Gastroesophageal sphincter (tissue), 4 donors: ENCODE results near the gene TMEM150C. TPM values are rescaled to one million over a fixed set of nuclear protein-coding genes. Genes with fewer than 3 reads are reported as not detected.

Source experiments
- ATAC-seq: fragments of 150-250 bp; one replicate; pipeline ENCODE4 v1.9.1; 2016; ENCODE audit warnings: mild to moderate bottlenecking, moderate library complexity
- H3K27ac ChIP-seq, 4 donors: fragments of 200-600 bp; sonication (generic) in 3 of 4; 1 replicate in 3 of 4; 2 replicates in 1 of 4; pipeline ENCODE4 v1.5.1; 2016 to 2019
- H3K27me3 ChIP-seq: fragments of 200-600 bp; sonication (generic); one replicate; pipeline ENCODE4 v1.5.1; 2019
- H3K36me3 ChIP-seq, 2 donors: fragments of 200-600 bp; sonication (generic); one replicate each; pipeline ENCODE4 v1.5.1; 2019; ENCODE audit warnings: control low read depth in 1 of 2
- H3K4me1 ChIP-seq, 3 donors: fragments of 200-600 bp; sonication (generic); 1 replicate in 2 of 3; 2 replicates in 1 of 3; pipeline ENCODE4 v1.5.1; 2016 to 2019; ENCODE audit warnings: control low read depth in 2 of 3
- H3K4me3 ChIP-seq, 2 donors: fragments of 200-600 bp; sonication (generic); one replicate each; pipeline ENCODE4 v1.5.1; 2019; ENCODE audit warnings: mild to moderate bottlenecking in 1 of 2, moderate library complexity in 1 of 2
- H3K9me3 ChIP-seq, 3 donors: fragments of 200-600 bp; sonication (generic); one replicate each; pipeline ENCODE4 v1.5.1; 2017 to 2019; ENCODE audit warnings: control low read depth in 2 of 3
- CTCF ChIP-seq, 4 experiments: fragments of 200-600 bp in 2 of 4; fragments of 450-650 bp in 2 of 4; sonication (generic) in 1 of 4; IDR thresholded peaks; one replicate each; pipeline ENCODE4 v1.5.1; 2017 to 2019; ENCODE audit warnings: antibody characterized with exemption in 4 of 4, mild to moderate bottlenecking in 2 of 4, moderate library complexity in 2 of 4
- EP300 ChIP-seq: sonication (generic); formaldehyde crosslinking; IDR thresholded peaks from one replicate; pipeline ENCODE4 v1.6.1; 2017; ENCODE audit warnings: antibody characterized with exemption, mild to moderate bottlenecking
- POLR2A ChIP-seq, 2 donors: fragments of 450-650 bp; IDR thresholded peaks; one replicate each; pipeline ENCODE4 v1.6.1; 2017; ENCODE audit warnings: antibody characterized with exemption in 2 of 2, mild to moderate bottlenecking in 2 of 2, moderate library complexity in 1 of 2
- POLR2AphosphoS5 ChIP-seq: sonication (generic); formaldehyde crosslinking; IDR thresholded peaks from one replicate; pipeline ENCODE4 v1.6.1; 2017; ENCODE audit warnings: antibody characterized with exemption
- WGBS, 2 donors: methylation state at CpG; one replicate each; pipeline ENCODE4 v1.1.5; 2018; ENCODE audit warnings: low coverage in 1 of 2; 5-methylcytosine and 5-hydroxymethylcytosine counted together
- total RNA-seq, 4 donors: library from RNA; depleted of rRNA; stranded (reverse); fragments of >200 nt; gene quantifications; one replicate each; pipeline ENCODE4 v1.1.0, GENCODE V29; 2016

TMEM150C gene
- total RNA-seq, 4 donors from 2014 or later = 3.5 to 10.0 (median 4.8) TPM

DNA sequence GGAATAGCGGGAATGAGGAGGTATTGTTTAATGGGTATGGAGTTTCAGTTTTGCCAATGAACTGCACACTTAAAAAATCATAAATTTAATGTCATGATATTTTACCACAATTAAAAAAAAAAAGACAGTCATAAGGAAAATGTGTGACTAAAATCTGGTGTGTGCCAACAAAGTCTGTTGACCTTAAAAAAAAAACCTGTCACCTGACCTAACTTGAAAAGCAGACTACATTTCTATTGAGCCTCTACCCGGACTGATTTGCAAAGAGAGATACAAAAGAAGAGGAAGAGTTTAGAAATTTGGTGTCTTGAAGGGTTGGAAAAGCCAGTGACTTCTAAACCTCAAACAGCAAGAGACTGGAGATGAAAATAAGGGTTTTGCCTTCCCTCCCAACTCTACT lies 48.4 kb downstream of the TMEM150C start:
- H3K36me3 ChIP-seq = no peaks in the 10 kb centered on the region
- H3K27ac ChIP-seq = no peak overlapping the region
- H3K4me1 ChIP-seq = no peaks in the 10 kb centered on the region
- 77 to 94% methylated on average over 2 of the region's 2 CpGs for WGBS, 2 donors
- no peaks in the 10 kb centered on the region for H3K27me3 ChIP-seq
- ATAC-seq = no peak
- no peak overlapping the region for H3K4me3 ChIP-seq
- H3K9me3 ChIP-seq = no peaks in the 10 kb centered on the region
- TF ChIP-seq EP300 (no peak), CTCF (IDR thresholded peaks at IDR 0.05) (no peak), POLR2A (IDR thresholded peaks at IDR 0.05) (no peak), POLR2AphosphoS5 (no peak)

DNA sequence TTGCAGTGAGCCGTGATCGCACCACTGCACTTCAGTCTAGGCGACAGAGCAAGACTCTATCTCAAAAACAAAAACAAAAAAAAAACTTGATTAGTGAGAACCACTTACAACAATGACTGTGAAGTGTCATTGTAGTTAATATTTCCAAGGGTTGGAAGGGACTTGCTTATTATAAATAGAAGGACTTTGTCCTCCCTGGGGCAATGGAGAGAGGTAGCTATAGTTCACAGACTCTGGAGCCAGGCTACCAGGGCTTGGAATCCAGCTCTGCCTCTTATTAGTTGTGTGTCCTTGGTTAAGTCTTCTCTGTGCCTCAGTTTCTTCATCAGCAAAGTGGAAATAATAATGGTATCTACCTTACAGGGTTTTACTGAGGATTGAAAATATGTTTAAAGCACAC lies 51.6 kb downstream of the TMEM150C start:
- no peak for TF ChIP-seq POLR2A (IDR thresholded peaks at IDR 0.05)
- no peak for TF ChIP-seq EP300
- no peak for TF ChIP-seq CTCF (IDR thresholded peaks at IDR 0.05)
- TF ChIP-seq POLR2AphosphoS5 = no peak
- H3K4me1 ChIP-seq = no peaks in the 10 kb centered on the region
- no peaks in the 10 kb centered on the region for H3K36me3 ChIP-seq
- H3K9me3 ChIP-seq = no peaks in the 10 kb centered on the region
- 100% methylated on average over 3 of the region's 3 CpGs; no CpG with 5 or more reads in 1 of the 2 donors for WGBS, 2 donors
- H3K27me3 ChIP-seq = no peaks in the 10 kb centered on the region
- no peak overlapping the region for H3K27ac ChIP-seq
- ATAC-seq = no peak
- H3K4me3 ChIP-seq = no peak overlapping the region

DNA sequence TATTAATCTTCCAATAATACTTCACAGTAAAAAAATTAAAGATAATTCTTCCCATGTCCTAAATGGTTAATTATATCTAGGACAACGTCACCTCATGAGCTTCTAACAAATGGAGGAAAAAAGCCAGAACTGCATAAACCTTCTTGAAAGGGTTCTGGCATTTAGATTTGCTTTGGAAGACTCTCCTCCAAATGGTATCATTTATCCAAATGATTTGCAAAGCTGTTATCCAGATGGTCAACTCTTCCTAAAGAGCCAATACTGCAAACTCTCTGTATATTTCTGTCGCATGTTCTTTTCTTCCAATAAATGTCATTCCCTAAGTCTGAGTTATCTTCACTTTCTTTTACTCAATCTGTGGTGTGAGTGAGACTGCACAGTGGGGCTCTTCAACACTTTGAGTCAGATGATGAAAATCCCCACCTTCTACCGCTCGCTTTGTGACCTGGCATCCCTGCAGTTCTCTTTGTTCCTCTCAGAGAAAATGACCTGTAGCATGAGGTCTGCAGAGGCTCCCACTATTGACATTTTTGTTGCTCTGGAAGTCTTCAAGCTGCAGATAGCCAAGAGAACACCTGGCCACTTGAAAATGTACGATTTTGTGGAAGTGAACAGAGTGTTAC lies 52.9 kb downstream of the TMEM150C start:
- Histone ChIP-seq H3K9me3 (no peaks in the 10 kb centered on the region), H3K36me3 (no peaks in the 10 kb centered on the region), H3K27ac (no peak overlapping the region), H3K27me3 (no peaks in the 10 kb centered on the region), H3K4me3 (no peak overlapping the region), H3K4me1 (no peaks in the 10 kb centered on the region)
- no peak for TF ChIP-seq EP300
- TF ChIP-seq CTCF (IDR thresholded peaks at IDR 0.05) = no peak
- TF ChIP-seq POLR2A (IDR thresholded peaks at IDR 0.05) = no peak
- no peak for TF ChIP-seq POLR2AphosphoS5
- ATAC-seq = no peak
- 36 to 45% methylated on average over 4 to 5 of the region's 5 CpGs for WGBS, 2 donors

DNA sequence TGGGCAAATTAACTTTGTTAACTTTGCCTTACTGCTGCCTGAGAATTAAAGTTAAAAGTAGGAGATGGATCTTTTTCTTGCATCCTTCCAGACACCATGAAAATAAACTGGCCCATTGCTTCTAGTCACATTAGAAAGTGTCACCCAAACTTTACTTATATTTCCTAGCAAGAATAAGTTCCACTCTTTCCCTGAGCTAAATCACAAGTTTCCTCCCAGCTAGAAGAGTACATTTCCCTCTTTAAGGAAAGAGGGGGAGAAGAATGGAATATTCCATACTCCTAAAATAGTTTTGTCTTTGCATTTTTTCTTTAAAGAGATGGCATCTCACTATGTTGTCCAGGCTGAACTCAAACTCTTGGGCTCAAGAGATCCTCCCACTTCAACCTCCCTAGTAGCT lies 53.8 kb downstream of the TMEM150C start:
- H3K4me3 ChIP-seq = no peak overlapping the region
- H3K9me3 ChIP-seq = no peaks in the 10 kb centered on the region
- no peaks in the 10 kb centered on the region for H3K36me3 ChIP-seq
- H3K4me1 ChIP-seq = no peaks in the 10 kb centered on the region
- TF ChIP-seq POLR2AphosphoS5 (no peak), EP300 (no peak), POLR2A (IDR thresholded peaks at IDR 0.05) (no peak), CTCF (IDR thresholded peaks at IDR 0.05) (no peak)
- H3K27ac ChIP-seq = no peak overlapping the region
- no peaks in the 10 kb centered on the region for H3K27me3 ChIP-seq
- ATAC-seq = no peak

- no peak for ATAC-seq
- WGBS, 2 donors = 70% methylated on average over 2 of the region's 2 CpGs; no CpG with 5 or more reads in 1 of the 2 donors
- Histone ChIP-seq H3K27ac (no peak overlapping the region), H3K27me3 (no peaks in the 10 kb centered on the region), H3K4me3 (no peak overlapping the region), H3K36me3 (no peaks in the 10 kb centered on the region), H3K4me1 (no peaks in the 10 kb centered on the region), H3K9me3 (no peaks in the 10 kb centered on the region)
- TF ChIP-seq POLR2A (IDR thresholded peaks at IDR 0.05) = no peak
- no peak for TF ChIP-seq EP300
- no peak for TF ChIP-seq POLR2AphosphoS5
- TF ChIP-seq CTCF (IDR thresholded peaks at IDR 0.05) = no peak
Measured at GRCh38 chr4:82501154-82501442, 60.7 kb downstream of the TMEM150C start.
